H1 (cell line): ENCODE data around the gene ZNF487. TPM values are rescaled to one million over a fixed set of nuclear protein-coding genes. Genes with fewer than 3 reads are reported as not detected.
A peak's percentile ranks its signal among the peaks of the same experiment; 100 is the strongest.

Source experiments
- CTCF ChIA-PET: fragments of 300-600 bp; sonication (Branson Sonifier 250); formaldehyde crosslinking; loops from one replicate; lab custom pipeline; 2021; ENCODE audit not compliant: partially characterized antibody; lab: Charles Lee
- POLR2A ChIA-PET: fragments of 300-600 bp; sonication (Branson Sonifier 250); formaldehyde crosslinking; loops from one replicate; lab custom pipeline; 2021; ENCODE audit warnings: inconsistent platforms; ENCODE audit not compliant: partially characterized antibody; lab: Charles Lee
- DNase-seq, 2 experiments: peaks; one replicate each; pipeline versions ENCODE4 v3.0.0 to v3.0.0-alpha.2; 2010 to 2022; ENCODE audit warnings: low spot score in 2 of 2, low read depth in 1 of 2, mixed read lengths in 1 of 2
- FAIRE-seq: peaks from 2 replicates; lab custom pipeline; 2011; peaks lifted over from hg19 to GRCh38; lab: Jason Lieb, UNC
- H2AFZ ChIP-seq: 2 replicates; pipeline ENCODE4 v1.8.1; 2012; ENCODE audit warnings: low read length, inconsistent platforms
- H2AK5ac ChIP-seq: 2 replicates; pipeline ENCODE4 v1.6.1; 2013; ENCODE audit warnings: low read depth, low read length
- H2BK120ac ChIP-seq: replicated peaks from 2 replicates; pipeline ENCODE3; 2013; ENCODE audit warnings: low read depth, low read length, inconsistent platforms
- H2BK12ac ChIP-seq: 2 replicates; pipeline ENCODE4 v1.6.1; 2013; ENCODE audit warnings: low read depth, low read length
- H2BK15ac ChIP-seq: 2 replicates; pipeline ENCODE4 v1.6.1; 2013; ENCODE audit warnings: low read length
- H2BK20ac ChIP-seq: 2 replicates; pipeline ENCODE4 v1.6.1; 2013; ENCODE audit warnings: low read length
- H2BK5ac ChIP-seq: 2 replicates; pipeline ENCODE4 v1.6.1; 2013; ENCODE audit warnings: low read depth, low read length
- H3K14ac ChIP-seq: 2 replicates; pipeline ENCODE4 v1.6.1; 2013; ENCODE audit warnings: inconsistent platforms; ENCODE audit not compliant: insufficient read length
- H3K18ac ChIP-seq: 2 replicates; pipeline ENCODE4 v1.6.1; 2013; ENCODE audit warnings: low read length; ENCODE audit errors: extremely low read depth
- H3K23ac ChIP-seq: 2 replicates; pipeline ENCODE4 v1.6.1; 2013; ENCODE audit warnings: inconsistent platforms; ENCODE audit not compliant: insufficient read length
- H3K23me2 ChIP-seq: 2 replicates; pipeline ENCODE4 v1.6.1; 2013; ENCODE audit warnings: low read depth, low read length
- H3K27ac ChIP-seq: 2 replicates; pipeline ENCODE4 v1.6.1; 2011; ENCODE audit warnings: low read depth, low read length, inconsistent platforms
- H3K27me3 ChIP-seq, 4 experiments: replicated peaks in 1 of 4; 1 replicate in 1 of 4; 2 replicates in 3 of 4; pipeline versions ENCODE4 v1.6.1 to v1.8.1; 2011 to 2013; ENCODE audit warnings: low read length in 3 of 4, mild to moderate bottlenecking in 3 of 4, inconsistent platforms in 2 of 4, mixed read lengths in 2 of 4, moderate library complexity in 1 of 4; ENCODE audit not compliant: control insufficient read depth in 3 of 4, insufficient read depth in 3 of 4; ENCODE audit errors: extremely low read depth in 1 of 4
- H3K36me3 ChIP-seq, 4 experiments: 2 replicates each; pipeline versions ENCODE4 v1.6.1 to v1.8.1; 2011 to 2013; ENCODE audit warnings: mild to moderate bottlenecking in 4 of 4, low read length in 3 of 4, moderate library complexity in 2 of 4, control low read depth in 1 of 4, inconsistent platforms in 1 of 4; ENCODE audit not compliant: insufficient read depth in 4 of 4, control insufficient read depth in 2 of 4
- H3K4ac ChIP-seq: replicated peaks from 2 replicates; pipeline ENCODE3; 2013; ENCODE audit warnings: low read length, low read depth, mixed read lengths, inconsistent platforms; ENCODE audit not compliant: insufficient read length
- H3K4me1 ChIP-seq, 4 experiments: replicated peaks in 1 of 4; 1 replicate in 1 of 4; 2 replicates in 3 of 4; pipeline versions ENCODE4 v1.6.1 to v1.8.1; 2011 to 2013; ENCODE audit warnings: low read length in 3 of 4, inconsistent platforms in 2 of 4, mixed read lengths in 1 of 4; ENCODE audit not compliant: insufficient read depth in 4 of 4, control insufficient read depth in 3 of 4
- H3K4me2 ChIP-seq, 2 experiments: 2 replicates each; pipeline versions ENCODE4 v1.6.1 to v1.8.1; 2011 to 2013; ENCODE audit warnings: low read depth in 2 of 2, low read length in 2 of 2, control low read depth in 1 of 2, inconsistent platforms in 1 of 2, mild to moderate bottlenecking in 1 of 2; ENCODE audit not compliant: insufficient read depth in 1 of 2
- H3K4me3 ChIP-seq, 4 experiments: fragments of 200-600, 300-600 bp in 1 of 4; sonication (generic), shearing (Covaris generic), sonication (Bioruptor Twin) in 1 of 4; 2 replicates each; pipeline versions ENCODE4 v1.5.1 to v1.8.1; 2011 to 2016; ENCODE audit warnings: low read length in 4 of 4, low read depth in 3 of 4, control low read depth in 2 of 4, inconsistent platforms in 2 of 4, mild to moderate bottlenecking in 2 of 4, mixed read lengths in 1 of 4, moderate library complexity in 1 of 4; ENCODE audit not compliant: insufficient read depth in 2 of 4; ENCODE audit errors: extremely low read depth in 1 of 4
- H3K56ac ChIP-seq: replicated peaks from 2 replicates; pipeline ENCODE3; 2013; ENCODE audit warnings: low read depth, mild to moderate bottlenecking, mixed read lengths, low read length, inconsistent platforms; ENCODE audit not compliant: insufficient read length
- H3K79me1 ChIP-seq: 2 replicates; pipeline ENCODE4 v1.6.1; 2013; ENCODE audit warnings: low read depth, low read length, control low read depth
- H3K79me2 ChIP-seq, 2 experiments: 2 replicates each; pipeline versions ENCODE4 v1.6.1 to v1.8.1; 2012 to 2013; ENCODE audit warnings: low read length in 2 of 2, mild to moderate bottlenecking in 2 of 2, inconsistent platforms in 1 of 2; ENCODE audit not compliant: insufficient read depth in 2 of 2, control insufficient read depth in 1 of 2
- H3K9ac ChIP-seq, 4 experiments: replicated peaks in 1 of 4; 1 replicate in 1 of 4; 2 replicates in 3 of 4; pipeline versions ENCODE4 v1.6.1 to v1.8.1; 2011 to 2013; ENCODE audit warnings: low read depth in 3 of 4, low read length in 3 of 4, control low read depth in 2 of 4, mild to moderate bottlenecking in 2 of 4, moderate library complexity in 2 of 4, inconsistent platforms in 1 of 4; ENCODE audit errors: extremely low read depth in 1 of 4
- H3K9me3 ChIP-seq, 2 experiments: 2 replicates each; pipeline versions ENCODE4 v1.6.1 to v1.8.1; 2012 to 2013; ENCODE audit warnings: mild to moderate bottlenecking in 2 of 2, moderate library complexity in 2 of 2, control low read depth in 1 of 2, inconsistent platforms in 1 of 2, low read depth in 1 of 2, low read length in 1 of 2, mixed read lengths in 1 of 2; ENCODE audit not compliant: insufficient read depth in 2 of 2
- H4K20me1 ChIP-seq, 2 experiments: replicated peaks in 1 of 2; 2 replicates each; pipeline versions ENCODE3 to v1.8.1; 2011 to 2013; ENCODE audit warnings: inconsistent platforms in 2 of 2, low read length in 2 of 2, mild to moderate bottlenecking in 1 of 2; ENCODE audit not compliant: insufficient read depth in 2 of 2, control insufficient read depth in 1 of 2
- H4K5ac ChIP-seq: 2 replicates; pipeline ENCODE4 v1.6.1; 2013; ENCODE audit warnings: low read length, low read depth, mixed read lengths, inconsistent platforms; ENCODE audit not compliant: insufficient read length
- H4K8ac ChIP-seq: 2 replicates; pipeline ENCODE4 v1.8.0; 2013; ENCODE audit warnings: mild to moderate bottlenecking, moderate library complexity, low read length, inconsistent platforms; ENCODE audit not compliant: insufficient read depth; ENCODE audit errors: extremely low read depth
- H4K91ac ChIP-seq: replicated peaks from 2 replicates; pipeline ENCODE3; 2013; ENCODE audit warnings: low read length, mixed read lengths, inconsistent platforms; ENCODE audit not compliant: insufficient read length
- ATF3 ChIP-seq: IDR thresholded peaks from 2 replicates; pipeline ENCODE4 v1.6.1; 2011; ENCODE audit warnings: low read depth, mild to moderate bottlenecking, low read length; ENCODE audit not compliant: insufficient read depth
- CTCF ChIP-seq, 3 experiments: IDR thresholded peaks; 1 replicate in 2 of 3; 2 replicates in 1 of 3; pipeline versions ENCODE4 v1.5.1 to v1.6.1; 2011; ENCODE audit warnings: low read length in 3 of 3, mild to moderate bottlenecking in 3 of 3, inconsistent platforms in 2 of 3, low read depth in 1 of 3, moderate library complexity in 1 of 3; ENCODE audit not compliant: insufficient read depth in 1 of 3; ENCODE audit errors: control extremely low read depth in 1 of 3
- HDAC2 ChIP-seq, 2 experiments: fragments of 300-600 bp in 1 of 2; sonication (generic) in 1 of 2; IDR thresholded peaks; 2 replicates each; pipeline ENCODE4 v1.6.1; 2011 to 2012; ENCODE audit warnings: low read depth in 2 of 2, low read length in 2 of 2, mild to moderate bottlenecking in 2 of 2, moderate library complexity in 2 of 2, borderline replicate concordance in 1 of 2, inconsistent platforms in 1 of 2
- KDM1A ChIP-seq: fragments of 200-600, 300-600 bp; sonication (generic); IDR thresholded peaks from 2 replicates; pipeline ENCODE4 v1.7.1; 2016; ENCODE audit warnings: mild to moderate bottlenecking, low read length, borderline replicate concordance
- KDM4A ChIP-seq: IDR thresholded peaks from one replicate; pipeline ENCODE4 v1.7.1; 2012; ENCODE audit warnings: low read depth, mild to moderate bottlenecking, moderate library complexity, low read length, inconsistent platforms; ENCODE audit not compliant: severe bottlenecking
- MAX ChIP-seq: IDR thresholded peaks from 2 replicates; pipeline ENCODE4 v1.6.1; 2012; ENCODE audit warnings: inconsistent platforms
- WGBS, 2 experiments: shearing (Covaris generic) in 1 of 2; methylation state at CpG; one replicate each; pipeline versions ENCODE4 v1.1.6 to v1.1.7; 2013 to 2015; ENCODE audit warnings: low lambda C conversion rate in 2 of 2, mixed read lengths in 2 of 2, inconsistent platforms in 1 of 2, low coverage in 1 of 2, missing lambda C conversion rate in 1 of 2; ENCODE audit not compliant: insufficient replicate concordance in 2 of 2, insufficient coverage in 1 of 2, insufficient read length in 1 of 2; ENCODE audit errors: extremely low coverage in 1 of 2, missing lambda C conversion rate in 1 of 2; 5-methylcytosine and 5-hydroxymethylcytosine counted together
- polyA plus RNA-seq, 7 experiments: library from polyadenylated mRNA; depleted of rRNA in 3 of 7; stranded (reverse) in 5 of 7; unstranded in 2 of 7; fragments of >200 nt in 5 of 7; fragments of 200-250 nt in 2 of 7; gene quantifications; 1 replicate in 5 of 7; 2 replicates in 1 of 7; 4 replicates in 1 of 7; pipeline versions ENCODE4 v1.2.1 to v1.2.3, GENCODE V29; 2011 to 2013; ENCODE audit warnings: missing spikeins in 2 of 7, mixed read lengths in 2 of 7
- total RNA-seq: library from RNA; stranded (reverse); fragmentation: NEBNext Ultra II Directional; extraction: Animal tissue kit (Norgen Biotek cat#: 25700); gene quantifications from 2 replicates; pipeline ENCODE4 v1.2.1, GENCODE V29; 2021
- TF ChIP-seq, protein P1 (sequence below): IDR thresholded peaks from 2 replicates; pipeline ENCODE4 v1.6.1; 2011; ENCODE audit warnings: low read length, improper control_type of control experiment

Gene ZNF487
- total and polyA plus RNA-seq, 2 of the 8 experiments (the other 6 are each of a cell fraction or from before 2014, with no cell fraction given), result 1.9 to 2.5 TPM

DNA sequence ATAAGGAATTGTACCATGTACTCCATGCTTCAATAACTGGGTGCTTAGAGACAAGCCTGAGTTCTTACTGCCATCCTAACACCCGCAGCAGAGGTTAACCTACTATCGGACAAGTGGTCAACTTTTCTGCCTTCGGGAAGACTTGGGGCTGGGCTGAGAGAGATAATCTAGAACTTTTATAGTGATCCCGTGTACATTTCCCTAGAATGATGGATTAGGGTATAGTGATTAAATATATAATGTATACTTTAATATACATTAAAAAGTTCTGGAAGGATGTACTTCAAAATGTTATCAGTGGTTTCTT is 15.8 kb upstream of the ZNF487 start:
- DNase-seq, result no peak
- Histone ChIP-seq H3K18ac (peak overlapping the region; percentile 65), H3K9ac (peak overlapping the region in 2 of 4 experiments; percentile 52 to 61; a peak in 3 of 7 replicates)
- TF ChIP-seq HDAC2 (IDR thresholded peaks at IDR 0.05; ENCODE audit: borderline replicate concordance in 1 of 2, low read depth in 2 of 2, low read length in 2 of 2) (no peak), ATF3 (no peak), MAX (no peak), CTCF (IDR thresholded peaks at IDR 0.05; ENCODE audit: control extremely low read depth in 1 of 3, insufficient read depth in 1 of 3, low read depth in 1 of 3, low read length in 3 of 3) (no peak), KDM4A (no peak), KDM1A (no peak)
- TF ChIP-seq, protein P1, sequence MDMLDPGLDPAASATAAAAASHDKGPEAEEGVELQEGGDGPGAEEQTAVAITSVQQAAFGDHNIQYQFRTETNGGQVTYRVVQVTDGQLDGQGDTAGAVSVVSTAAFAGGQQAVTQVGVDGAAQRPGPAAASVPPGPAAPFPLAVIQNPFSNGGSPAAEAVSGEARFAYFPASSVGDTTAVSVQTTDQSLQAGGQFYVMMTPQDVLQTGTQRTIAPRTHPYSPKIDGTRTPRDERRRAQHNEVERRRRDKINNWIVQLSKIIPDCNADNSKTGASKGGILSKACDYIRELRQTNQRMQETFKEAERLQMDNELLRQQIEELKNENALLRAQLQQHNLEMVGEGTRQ, result no peak

More for the DNA sequence above, 15.8 kb upstream of the ZNF487 start:
- no peak overlapping the region for H3K23ac ChIP-seq
- 0 out of 2 replicates have a peak overlapping the region, but pooled peaks have one; percentile 29 for H2AFZ ChIP-seq
- no peaks in the 10 kb centered on the region for H3K36me3 ChIP-seq
- H2BK20ac ChIP-seq, result no peak overlapping the region
- H4K5ac ChIP-seq, result no peak overlapping the region
- H3K79me2 ChIP-seq, result no peaks in the 10 kb centered on the region
- H2BK120ac ChIP-seq, result peak overlapping the region; percentile 47
- H3K9me3 ChIP-seq, result no peaks in the 10 kb centered on the region
- no peaks in the 10 kb centered on the region for H3K79me1 ChIP-seq
- ChIA-PET CTCF (interaction anchor here (0.6 to 1.7 kb wide), 4 partner anchors 10 to 253 kb away, joined by 3 to 4 read pairs (median 3); no protein-coding TSS in a partner anchor), POLR2A (interaction anchor here (0.8 to 4.7 kb wide), 6 partner anchors 9 to 26 kb away, joined by 3 to 33 read pairs (median 18); partner anchors contain the start of genes HNRNPF and ZNF487)
- no peak for FAIRE-seq
- H3K4ac ChIP-seq, result peak overlapping the region; percentile 36
- H3K56ac ChIP-seq, result no peak overlapping the region
- no peak overlapping the region for H3K14ac ChIP-seq
- H3K27ac ChIP-seq, result no peak overlapping the region
- peak overlapping the region; percentile 40; the same call in 1 of the 2 replicates for H2BK5ac ChIP-seq
- H4K8ac ChIP-seq, result peak overlapping the region; percentile 90; the same call in 1 of the 2 replicates
- H2BK12ac ChIP-seq, result peak overlapping the region; percentile 92
- 83% methylated on average over 4 of the region's 4 CpGs; no CpG with 5 or more reads in 1 of the 2 experiments for WGBS, 2 experiments
- peaks cover 0 to 5% (median 2%) of the 10 kb centered on the region in 4 experiments; a peak in 4 of 7 replicates for H3K4me1 ChIP-seq
- H3K23me2 ChIP-seq, result peaks cover 5% of the 10 kb centered on the region
- H3K4me3 ChIP-seq, result peak overlapping the region; percentile 46 to 60 (median 47); a peak in 7 of 8 replicates
- 0 out of 2 replicates have a peak overlapping the region, but pooled peaks have one; percentile 24 for H2AK5ac ChIP-seq
- peak overlapping the region; percentile 86 for H4K91ac ChIP-seq
- no peaks in the 10 kb centered on the region for H4K20me1 ChIP-seq
- H2BK15ac ChIP-seq, result peak overlapping the region; percentile 99
- peak overlapping the region; percentile 71 to 92 for H3K4me2 ChIP-seq
- no peaks in the 10 kb centered on the region; a peak in 1 of 7 replicates for H3K27me3 ChIP-seq
